ENCODE measurements around the gene HMCN1.

- TF ChIP-seq RCOR1 (IDR thresholded peaks at IDR 0.05; ENCODE audit: low read length), result no peak
- no peak for TF ChIP-seq CTCF (IDR thresholded peaks at IDR 0.05)
- TF ChIP-seq JUND (IDR thresholded peaks at IDR 0.05), result no peak
- no peak for TF ChIP-seq POLR2AphosphoS5 (IDR thresholded peaks at IDR 0.05; ENCODE audit: low read depth, low read length)
- no peak for TF ChIP-seq NRF1 (IDR thresholded peaks at IDR 0.05; ENCODE audit: low read depth, low read length)
- no peak for TF ChIP-seq TEAD4 (IDR thresholded peaks at IDR 0.05; ENCODE audit: borderline replicate concordance, insufficient read depth)
- no peak for TF ChIP-seq MAX (IDR thresholded peaks at IDR 0.05; ENCODE audit: low read depth)
- TF ChIP-seq CHD2 (IDR thresholded peaks at IDR 0.05; ENCODE audit: low read length, partially characterized antibody), result no peak
- no peak for TF ChIP-seq MEF2A (IDR thresholded peaks at IDR 0.05; ENCODE audit: borderline replicate concordance, low read depth)
- TF ChIP-seq TCF12 (IDR thresholded peaks at IDR 0.05), result no peak
- TF ChIP-seq EZH2phosphoT487 (IDR thresholded peaks at IDR 0.05; ENCODE audit: borderline replicate concordance, low read depth), result no peak
- no peak for TF ChIP-seq YY1 (IDR thresholded peaks at IDR 0.05; ENCODE audit: low read depth)
- TF ChIP-seq PBX3 (IDR thresholded peaks at IDR 0.05), result no peak
Measured at GRCh38 chr1:186213225-186213607, 479.0 kb downstream of the HMCN1 start.
